ENCODE measurements around the gene SCTR.

The SCTR gene

DNA sequence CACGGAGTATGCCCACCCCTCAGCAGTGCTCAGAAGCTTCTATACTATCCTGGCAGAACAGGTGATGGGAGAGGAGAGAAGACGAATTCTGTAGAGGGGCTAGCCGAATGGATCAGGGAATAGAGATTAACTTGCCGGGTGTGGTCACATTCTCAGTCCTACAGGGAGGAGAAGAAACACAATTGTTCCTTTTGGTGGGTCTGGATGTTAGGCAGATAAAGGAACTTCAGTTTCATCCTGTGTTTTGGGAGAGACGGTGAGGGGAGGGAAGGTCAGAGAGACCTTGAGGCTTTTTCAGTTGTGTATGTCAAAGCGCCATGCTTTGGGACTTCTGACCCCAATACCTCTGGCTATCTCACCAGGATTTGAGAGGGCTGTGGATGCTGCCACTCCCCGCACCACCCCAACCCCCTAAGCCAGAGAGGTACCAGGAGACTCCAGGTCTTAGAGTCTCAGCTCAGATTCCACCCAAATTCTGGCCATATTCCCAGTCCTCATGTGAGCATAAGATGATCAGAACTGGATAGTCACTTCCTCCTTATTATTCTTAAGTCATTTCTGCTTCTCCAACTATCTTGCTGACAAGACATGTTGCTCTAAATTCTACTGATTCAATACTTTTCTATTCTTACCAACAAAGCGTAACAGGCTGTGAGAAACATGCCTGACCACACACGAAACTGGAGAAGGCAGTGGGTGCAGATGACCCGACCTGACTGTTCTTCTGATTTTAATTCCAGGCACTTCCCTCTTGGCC is 94.9 kb downstream of the SCTR start:
- no peak for DNase-seq (ENCODE audit: low spot score)

DNA sequence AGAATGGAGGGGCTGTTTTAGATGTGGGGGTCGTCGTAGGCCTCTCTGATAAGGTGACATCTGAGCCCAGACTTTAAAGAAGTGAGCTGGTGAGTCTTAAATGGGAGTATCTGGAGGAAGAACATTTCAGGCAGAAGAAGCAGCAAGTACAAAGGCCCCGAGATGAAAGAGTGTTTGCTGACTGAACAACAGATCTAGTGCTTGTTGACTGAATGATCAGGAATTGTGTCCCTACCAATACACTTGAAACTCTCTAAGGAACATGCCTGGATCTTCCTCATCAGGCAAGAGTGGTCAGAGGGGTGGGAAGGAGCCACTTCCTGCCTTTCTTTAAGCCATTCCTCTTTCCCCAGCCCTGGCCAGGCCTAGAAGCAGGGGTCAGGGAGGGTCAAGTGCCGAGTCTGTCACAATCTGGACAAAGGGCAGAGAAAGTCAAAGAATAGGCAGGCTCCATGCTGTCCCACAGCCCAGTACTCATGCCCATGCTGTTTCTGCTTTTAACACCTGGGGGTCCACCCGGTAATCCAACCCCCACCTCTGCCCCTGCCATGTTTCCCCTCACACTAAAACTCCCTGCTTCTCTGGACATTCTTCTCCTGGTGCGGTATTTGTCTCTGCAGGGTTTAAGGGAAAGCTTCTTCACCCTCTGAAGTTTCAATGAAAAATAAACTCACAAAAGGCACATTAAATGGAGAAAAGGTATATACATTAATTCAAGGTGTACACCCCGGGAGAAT is 95.6 kb downstream of the SCTR start:
- DNase-seq (ENCODE audit: low spot score): no peak

DNA sequence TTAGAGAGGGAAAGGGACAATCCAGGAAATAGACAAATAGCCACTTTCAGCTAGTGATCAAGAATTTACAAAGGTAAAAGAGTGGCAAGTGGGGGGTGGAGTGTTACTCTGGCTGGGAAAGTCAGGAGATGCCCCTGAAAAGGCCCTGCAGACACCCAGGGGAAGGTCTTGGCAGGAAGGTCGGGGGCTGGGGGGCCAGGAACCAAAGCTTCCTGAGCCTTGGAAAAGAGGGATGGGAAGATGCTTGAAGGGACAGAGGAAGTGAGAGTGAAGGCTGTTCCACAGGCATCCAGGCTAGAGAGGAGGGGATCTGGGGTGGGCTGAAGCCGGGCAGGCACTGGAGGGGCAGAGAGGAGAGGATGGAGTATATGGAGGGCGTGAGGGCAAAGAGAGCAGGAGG is 96.5 kb downstream of the SCTR start:
- DNase-seq (ENCODE audit: low spot score): no peak

DNA sequence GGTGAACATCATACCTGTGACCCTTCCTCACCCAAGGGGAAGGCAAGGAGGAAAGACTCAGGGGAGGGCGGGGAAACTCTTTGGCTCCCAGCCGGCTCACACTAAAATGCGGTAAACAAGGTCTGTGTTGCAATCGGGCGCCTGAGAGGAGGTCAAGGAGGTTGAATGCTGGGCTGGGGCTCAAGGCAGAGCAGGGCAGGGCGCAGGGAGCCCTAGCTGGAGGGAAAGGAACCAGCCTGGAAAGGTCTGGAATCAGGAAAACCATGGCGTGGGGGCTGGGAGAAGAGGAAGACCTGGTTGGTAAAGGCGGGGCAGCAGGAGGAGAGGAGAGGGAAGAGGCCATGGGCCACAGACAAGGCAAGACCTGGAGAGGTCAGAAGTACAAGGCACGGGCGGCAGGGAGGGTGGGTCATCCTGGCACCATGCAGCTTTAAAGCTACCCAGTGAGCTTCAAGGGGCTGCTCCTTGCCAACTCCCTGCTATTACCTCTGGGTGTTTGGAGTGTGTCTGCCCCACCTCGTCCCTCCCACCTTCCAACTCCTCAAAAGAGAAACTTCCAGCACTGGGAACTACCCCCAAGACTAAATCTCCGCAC is 97.4 kb downstream of the SCTR start:
- no peak for DNase-seq (ENCODE audit: low spot score)

DNA sequence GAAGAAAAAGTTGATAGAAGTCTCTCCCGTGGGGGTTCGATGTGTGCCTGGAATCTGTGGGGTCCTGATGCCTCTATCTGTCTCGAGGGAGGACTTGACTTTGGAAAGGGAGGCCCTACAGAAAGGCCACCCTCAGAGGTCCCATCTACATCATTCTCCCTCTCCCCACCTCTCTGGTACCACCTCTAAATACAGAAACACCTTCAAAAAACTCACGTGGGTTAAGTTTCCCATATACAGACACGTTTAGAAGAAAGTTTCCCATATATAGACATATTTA is 97.9 kb downstream of the SCTR start:
- DNase-seq (ENCODE audit: low spot score): no peak

DNA sequence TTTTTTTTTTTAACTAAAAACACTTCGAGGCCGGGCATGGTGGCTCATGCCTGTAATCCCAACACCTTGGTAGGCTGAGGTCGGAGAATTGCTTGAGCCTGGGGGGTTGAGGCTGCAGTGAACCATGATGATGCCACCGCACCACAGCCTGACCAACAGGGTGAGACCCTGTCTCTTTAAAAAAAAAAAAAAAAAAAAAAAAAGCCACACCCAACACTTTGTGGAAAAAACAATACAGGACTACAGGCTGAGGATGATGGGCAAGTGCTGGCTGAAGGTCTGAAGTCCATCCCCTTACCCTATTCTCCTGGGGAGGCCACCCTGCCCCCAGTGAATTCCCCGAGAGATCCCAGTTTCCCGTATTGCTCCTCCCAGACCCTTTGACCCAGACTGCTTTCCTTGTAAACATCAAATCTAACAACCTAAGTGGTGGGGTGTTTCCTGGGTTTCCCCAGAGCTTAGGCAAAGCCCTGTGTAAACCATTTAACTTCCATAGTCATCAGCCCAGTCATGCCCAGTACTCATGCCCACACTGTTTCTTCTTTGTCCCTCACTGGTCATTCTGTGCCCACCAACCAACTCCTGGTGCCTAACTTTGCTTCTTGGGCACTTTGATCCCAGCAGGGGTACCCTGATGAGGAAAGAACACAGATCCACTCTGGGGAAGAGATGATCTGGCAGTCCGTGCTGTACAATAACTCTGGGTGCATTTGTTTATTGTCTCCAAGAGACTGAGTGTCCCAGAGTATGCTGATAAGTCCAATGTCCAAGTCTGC is 98.5 kb downstream of the SCTR start:
- no peak for DNase-seq (ENCODE audit: low spot score)

DNA sequence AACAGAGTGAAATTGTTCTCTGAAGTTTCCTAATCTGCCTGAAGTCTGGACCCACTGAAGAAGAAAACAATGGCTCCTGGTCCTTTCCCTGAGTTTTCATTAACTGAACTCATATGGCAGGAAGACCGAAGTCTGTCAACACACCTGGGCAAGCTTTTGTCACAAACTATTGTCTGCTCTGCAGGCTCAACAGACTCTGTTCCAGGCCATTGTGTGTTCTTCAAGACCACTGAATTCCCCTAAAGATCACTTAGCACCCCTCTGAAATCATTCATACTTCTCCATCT is 99.2 kb downstream of the SCTR start:
- no peak for DNase-seq (ENCODE audit: low spot score)

DNA sequence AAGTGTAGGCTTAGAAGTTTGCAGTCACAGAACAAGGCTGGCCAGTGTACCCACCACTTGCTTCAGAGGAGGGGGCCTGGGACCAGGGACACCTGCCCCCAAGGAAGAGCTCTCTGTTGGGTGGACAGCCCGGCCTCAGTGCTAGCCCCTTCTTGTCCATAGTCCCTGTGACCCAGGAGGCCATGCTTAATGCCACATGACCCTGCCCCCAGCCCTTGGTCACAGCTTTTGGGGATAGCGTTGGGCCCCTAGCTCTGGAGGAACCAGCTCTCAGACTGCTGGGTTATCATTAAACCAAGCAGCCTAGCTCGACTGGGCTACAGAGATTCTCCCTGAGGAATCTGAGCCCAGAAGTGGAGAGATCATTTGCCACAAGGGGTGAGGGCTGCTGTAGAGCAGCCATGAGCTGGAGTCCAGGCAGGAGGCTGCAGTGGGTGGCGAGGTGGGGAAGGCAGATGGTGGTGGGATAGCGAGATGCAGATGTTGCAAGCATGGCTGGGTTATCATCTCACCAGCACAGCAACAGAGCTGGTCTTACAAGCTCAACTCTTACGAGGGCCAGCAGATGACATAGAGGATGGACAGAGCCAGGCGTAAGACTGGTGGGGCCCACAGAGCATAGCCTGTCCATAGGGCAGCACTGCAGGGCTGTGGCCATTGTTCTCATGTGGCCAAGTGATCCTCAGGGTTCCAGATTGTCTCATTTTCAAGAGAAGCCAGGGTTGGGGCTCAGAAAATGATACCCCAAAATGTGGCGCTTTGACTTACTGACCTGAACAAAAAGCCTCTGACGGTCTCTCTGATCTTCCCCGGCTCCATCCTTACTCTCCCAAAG is 99.8 kb downstream of the SCTR start:
- DNase-seq (ENCODE audit: low spot score): no peak

DNA sequence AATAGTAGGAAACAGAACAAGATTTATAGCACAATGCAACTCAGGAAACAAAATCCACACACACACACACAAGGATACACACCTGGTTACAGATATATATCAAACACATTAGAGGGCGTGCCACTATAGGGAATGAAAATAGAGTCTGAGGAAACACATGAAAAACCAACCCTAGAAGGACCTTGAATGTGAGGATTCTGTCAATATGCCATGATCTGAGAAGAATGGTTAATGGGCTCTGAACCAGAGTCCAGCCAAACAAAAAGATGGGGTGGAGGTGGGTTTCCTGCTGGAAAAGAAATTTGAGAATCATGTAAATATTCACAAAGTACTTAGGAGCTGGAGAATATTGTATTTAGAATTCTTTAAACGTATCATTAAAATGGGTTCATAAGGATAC is 100.5 kb downstream of the SCTR start:
- no peak for DNase-seq (ENCODE audit: low spot score)

DNA sequence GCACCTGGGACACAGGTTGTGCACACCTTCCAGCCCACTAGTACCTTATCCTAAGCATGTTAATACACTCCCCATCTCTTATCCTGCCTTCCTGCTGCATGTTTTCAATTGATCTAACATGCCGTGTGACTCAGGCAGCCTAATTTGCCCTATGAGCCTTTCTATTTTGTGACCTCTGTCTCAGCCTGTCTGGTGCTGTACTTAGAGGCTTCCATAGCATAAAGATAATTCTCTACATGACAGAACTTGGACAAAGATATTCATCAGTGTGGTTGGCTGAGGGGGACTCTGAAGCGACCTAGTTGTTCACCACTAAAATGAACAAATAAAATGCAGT is 101.2 kb downstream of the SCTR start:
- DNase-seq (ENCODE audit: low spot score): no peak

DNA sequence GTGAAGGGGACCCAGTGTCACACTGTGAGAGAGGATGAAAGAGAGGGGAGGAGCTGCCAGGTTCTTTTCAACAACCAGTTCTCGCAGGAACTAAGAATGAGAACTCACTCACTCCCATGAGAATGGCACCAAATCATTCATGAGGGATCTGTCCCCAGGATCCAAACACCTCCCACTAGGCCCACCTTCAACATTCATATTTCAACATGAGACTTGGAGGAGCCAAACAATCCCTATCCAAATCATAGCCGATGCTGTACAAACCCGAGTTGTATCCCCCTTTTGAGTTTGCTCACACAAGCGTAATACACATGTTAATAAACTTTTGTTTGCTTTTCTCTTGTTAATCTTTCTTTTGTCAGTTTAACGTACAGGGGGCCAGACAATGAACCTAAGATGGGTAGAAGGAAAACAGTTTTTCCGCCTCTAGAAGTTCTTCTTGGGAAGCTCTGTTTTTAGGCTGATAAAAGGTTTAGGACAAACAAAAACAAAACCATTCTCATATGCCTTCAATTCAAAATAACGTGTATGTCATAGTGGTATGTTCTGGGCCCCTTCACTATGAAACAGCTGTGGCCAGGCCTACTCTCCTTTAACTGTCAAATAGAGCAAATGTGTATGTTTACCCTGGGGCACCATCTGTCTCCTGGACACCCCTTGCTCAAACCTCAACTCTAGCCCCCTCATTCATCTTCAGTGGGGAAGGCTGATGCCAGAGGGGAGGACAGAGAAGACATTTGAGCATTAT is 101.7 kb downstream of the SCTR start:
- DNase-seq (ENCODE audit: low spot score): no peak

DNA sequence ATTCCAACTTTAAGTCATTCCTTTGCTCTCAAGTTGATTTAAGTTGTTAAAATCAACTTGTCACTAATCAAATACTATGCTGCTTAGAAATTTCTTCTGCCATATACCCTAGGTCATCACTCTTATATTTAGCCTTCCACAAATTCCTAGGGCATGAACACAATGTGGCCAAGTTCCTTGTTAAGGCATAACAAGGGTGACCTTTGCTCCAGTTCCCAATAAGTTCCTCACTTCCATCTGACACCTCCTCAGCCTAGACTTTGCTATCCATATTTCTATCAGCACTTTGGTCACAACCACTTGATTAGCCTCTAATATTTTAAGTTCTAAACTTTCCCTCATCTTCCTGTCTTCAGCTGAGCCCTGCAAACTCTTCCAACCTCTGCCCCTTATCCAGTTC is 102.5 kb downstream of the SCTR start:
- no peak for DNase-seq (ENCODE audit: low spot score)

DNA sequence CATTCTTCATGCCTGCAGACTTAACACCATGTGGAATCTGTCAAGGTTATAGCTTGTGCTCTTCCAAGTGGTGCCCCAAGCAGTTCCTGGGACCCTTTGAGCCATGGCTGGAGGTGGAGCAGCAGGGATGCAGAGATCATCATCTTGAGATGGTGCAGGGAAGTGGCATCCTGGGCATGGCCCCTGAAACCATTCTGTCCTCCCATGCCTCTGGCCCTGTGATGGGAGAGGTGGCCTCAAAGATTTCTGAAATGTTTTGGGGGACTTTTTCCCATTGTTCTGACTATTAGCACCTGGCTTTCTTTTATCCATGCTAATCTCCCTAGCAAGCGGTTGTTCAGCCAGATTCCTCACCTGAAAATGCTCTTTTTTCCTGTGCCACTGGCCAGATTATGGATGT is 103.0 kb downstream of the SCTR start:
- no peak for DNase-seq (ENCODE audit: low spot score)

DNA sequence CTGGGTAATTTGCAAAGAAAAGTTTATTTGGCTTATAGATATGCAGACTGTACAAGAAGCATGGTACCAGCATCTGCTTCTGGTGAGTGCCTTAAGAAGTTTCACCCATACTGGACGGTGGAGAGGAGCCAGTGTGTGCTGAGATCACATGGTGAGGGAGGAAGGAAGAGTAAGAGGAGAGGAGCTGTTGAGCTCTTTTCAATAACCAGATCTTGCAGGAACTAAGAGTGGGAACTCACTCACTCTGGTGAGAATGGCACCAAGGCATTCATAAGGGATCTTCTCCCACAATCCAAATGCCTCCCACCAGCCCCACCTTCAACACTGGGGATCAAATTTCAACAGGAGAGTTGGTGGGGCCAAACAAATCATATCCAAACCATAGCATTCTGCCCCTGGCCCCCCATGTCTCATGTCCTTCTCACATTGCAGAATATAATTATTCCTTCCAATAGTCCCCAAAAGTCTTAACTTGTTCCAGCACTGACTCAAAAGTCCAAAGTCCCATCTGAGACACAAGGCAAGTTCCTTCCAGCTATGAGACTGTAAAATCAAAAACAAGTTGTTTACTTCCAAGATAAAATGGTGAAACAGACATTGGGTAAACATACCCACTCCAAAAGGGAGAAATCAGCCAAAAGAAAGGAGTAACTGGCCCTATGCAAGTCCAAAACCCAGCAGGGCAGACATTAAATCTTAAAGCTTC is 104.3 kb downstream of the SCTR start:
- no peak for DNase-seq (ENCODE audit: low spot score)

DNA sequence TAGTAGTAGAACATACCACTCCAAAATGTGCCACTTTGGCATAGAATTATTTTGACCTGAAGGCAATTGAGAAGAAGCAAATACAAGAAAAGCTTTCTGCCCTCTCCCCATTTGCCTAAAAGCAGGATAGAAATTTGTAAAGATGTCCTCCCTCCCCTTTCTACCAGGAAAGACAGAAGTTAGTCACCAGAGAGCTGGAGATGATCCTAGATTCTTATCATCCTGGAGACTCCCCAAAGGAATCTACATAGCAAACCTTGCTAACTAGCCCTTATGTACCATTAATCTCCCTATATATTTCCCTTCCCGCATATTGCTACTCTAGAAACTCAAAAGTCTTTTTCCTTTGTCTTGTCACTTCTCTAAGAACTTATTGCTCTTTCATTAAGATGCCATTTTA is 105.2 kb downstream of the SCTR start:
- no peak for DNase-seq (ENCODE audit: low spot score)

DNA sequence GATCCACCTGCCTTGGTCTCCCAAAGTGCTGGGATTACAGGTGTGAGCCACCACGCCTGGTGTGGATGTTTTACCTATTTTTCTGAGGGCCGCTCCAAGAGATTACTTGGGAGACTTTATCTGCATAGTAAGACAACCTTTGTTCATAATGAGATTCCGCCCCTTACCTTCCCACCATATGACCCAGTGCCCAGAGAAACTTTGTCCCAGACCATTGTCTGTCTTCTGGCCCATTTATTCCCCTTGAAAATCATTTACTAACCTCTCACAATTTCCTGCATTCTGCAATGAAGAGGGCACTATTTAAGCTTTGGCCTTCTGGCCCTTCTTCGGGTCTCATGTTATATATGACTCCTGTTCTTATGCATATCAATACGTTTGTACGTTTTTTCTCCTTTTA is 106.4 kb downstream of the SCTR start:
- no peak for DNase-seq (ENCODE audit: low spot score)

DNA sequence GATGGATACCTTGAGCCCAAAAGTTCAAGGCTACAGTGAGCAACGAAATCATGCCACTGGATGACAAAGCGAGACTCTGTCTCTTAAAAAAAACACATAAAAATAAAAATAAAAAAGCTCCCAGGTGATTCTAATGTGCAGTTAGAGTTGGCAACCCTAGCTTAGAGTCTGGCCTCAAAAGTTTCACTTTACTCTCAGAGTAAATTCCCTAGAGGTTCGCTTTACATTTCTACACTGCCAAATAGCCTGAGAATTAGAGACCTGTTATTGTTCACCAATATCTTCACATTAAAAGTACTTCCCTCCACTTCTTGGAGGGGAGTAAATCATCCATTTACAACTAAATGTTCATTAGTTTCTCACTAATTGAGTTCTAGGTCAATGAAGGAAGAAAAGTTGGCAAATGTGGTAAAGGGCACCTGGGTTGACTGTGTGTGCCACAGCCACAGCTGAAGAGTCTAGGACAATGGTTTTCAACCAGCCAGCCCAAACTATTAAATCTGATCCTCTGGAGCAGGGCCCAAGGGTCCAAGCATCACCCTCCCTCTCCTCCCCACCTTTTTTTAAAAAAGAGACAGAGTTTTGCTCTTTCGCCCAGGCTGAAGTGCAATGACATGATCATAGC is 107.9 kb downstream of the SCTR start:
- no peak for DNase-seq (ENCODE audit: low spot score)

DNA sequence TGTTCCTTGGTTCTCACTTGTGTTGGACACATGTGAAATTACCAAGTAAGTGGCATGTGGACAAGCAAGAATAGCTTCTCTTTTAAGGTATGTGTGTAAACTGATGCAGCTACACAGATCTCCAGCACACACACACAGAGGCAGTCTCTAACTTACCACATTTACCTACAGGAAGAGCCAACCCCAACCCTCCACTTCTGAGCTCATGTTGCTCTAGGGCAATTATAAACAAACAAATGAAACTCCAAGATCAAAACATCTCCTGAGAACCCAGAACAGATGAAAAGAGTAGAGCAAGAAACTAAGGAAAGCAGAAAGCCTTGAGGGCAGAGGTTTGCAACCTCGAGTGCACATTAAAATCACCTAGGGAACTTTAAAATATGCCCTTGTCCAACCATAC is 108.7 kb downstream of the SCTR start:
- DNase-seq (ENCODE audit: low spot score): no peak

DNA sequence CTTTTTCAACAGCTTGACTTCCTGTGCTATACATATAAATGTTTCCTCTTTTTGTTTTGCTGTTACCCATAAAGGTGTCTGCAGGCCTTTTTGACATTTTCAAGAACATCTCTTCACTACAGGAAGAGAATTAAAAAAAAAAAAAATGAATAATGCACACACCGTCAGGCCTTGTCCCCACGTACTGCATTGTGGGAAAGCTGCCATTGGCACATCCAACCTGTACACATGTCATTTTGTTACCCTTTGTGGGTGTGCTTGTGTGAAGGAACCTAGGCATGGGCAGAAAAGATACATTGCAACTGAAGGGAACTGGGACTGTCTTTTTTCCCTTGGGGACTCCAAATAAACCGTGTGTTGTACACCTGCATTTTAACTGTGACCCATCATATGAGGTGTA is 109.4 kb downstream of the SCTR start:
- no peak for DNase-seq (ENCODE audit: low spot score)

DNA sequence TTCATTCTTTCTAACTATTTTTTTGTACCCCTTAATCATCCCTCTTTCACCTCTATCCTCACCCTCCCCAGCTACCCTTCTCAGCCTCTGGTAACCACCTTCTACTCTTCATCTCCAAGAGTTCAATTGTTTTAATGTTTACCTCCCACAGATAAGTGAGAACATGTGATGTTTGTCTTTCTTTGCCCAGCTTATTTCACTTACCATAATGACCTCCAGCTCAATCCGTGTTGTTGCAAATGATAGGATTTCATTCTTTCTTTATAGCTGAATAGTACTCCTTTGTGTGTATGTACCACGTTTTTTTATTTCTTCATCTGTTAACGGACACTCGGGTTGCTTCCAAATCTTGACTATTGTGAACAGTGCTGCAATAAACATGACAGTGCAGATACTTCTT is 114.8 kb downstream of the SCTR start:
- no peak for DNase-seq (ENCODE audit: low spot score)

DNA sequence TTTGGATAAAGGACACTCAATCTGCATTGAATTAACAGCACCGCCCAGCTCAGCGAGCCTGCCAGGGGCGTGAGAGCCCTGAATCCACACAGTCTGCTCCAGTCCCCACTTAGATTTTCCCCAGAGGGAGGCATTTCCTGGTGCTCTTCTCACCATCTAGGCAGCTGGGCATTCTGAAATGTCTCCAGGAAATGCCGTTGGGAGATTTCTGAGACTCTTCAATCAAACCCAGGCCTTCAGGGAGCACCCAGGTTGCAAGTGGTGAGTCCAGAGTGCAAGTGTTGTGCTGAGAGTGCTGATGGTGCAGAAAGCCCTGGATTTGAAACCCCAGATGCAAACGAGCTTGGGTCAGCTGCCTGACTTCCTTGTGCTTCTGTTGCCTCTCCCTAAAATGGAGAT is 116.1 kb downstream of the SCTR start:
- no peak for DNase-seq (ENCODE audit: low spot score)

All from COLO829 (cell line).